RWPE2 (cell line): Measurements from ENCODE around the gene EIF4E2.

Experiments used
- ATAC-seq: fragments of 200-7000 bp; cut with Tn5 transposase; 3 replicates; pipeline ENCODE4 v1.9.1; 2021; ENCODE audit warnings: low read depth
- DNase-seq: peaks from one replicate; pipeline ENCODE4 v3.0.0-alpha.2; 2020; ENCODE audit warnings: low spot score
- H3K27ac ChIP-seq: fragments of 450-650 bp; 2 replicates; pipeline ENCODE4 v1.5.1; 2017; ENCODE audit warnings: mild to moderate bottlenecking; ENCODE audit not compliant: poor library complexity, severe bottlenecking
- H3K27me3 ChIP-seq: fragments of 250-450 bp; sonication (Bioruptor Pico); 2 replicates; pipeline ENCODE4 v1.5.1; 2021; ENCODE audit warnings: mild to moderate bottlenecking, moderate library complexity; ENCODE audit not compliant: insufficient read depth, poor library complexity, severe bottlenecking
- H3K36me3 ChIP-seq: fragments of 250-450 bp; sonication (Bioruptor Pico); 2 replicates; pipeline ENCODE4 v1.5.1; 2020; ENCODE audit warnings: low read depth, mild to moderate bottlenecking, moderate library complexity
- H3K4me1 ChIP-seq: fragments of 250-450 bp; sonication (Bioruptor Pico); 2 replicates; pipeline ENCODE4 v1.5.1; 2021; ENCODE audit warnings: mild to moderate bottlenecking, moderate library complexity; ENCODE audit not compliant: insufficient read depth, poor library complexity, severe bottlenecking
- H3K4me3 ChIP-seq: fragments of 250-450 bp; sonication (Bioruptor Pico); 2 replicates; pipeline ENCODE4 v1.5.1; 2021; ENCODE audit warnings: mild to moderate bottlenecking, moderate library complexity; ENCODE audit not compliant: severe bottlenecking
- H3K9me3 ChIP-seq: fragments of 250-450 bp; sonication (Bioruptor Pico); 2 replicates; pipeline ENCODE4 v1.5.1; 2021; ENCODE audit warnings: mild to moderate bottlenecking, moderate library complexity; ENCODE audit not compliant: severe bottlenecking
- CTCF ChIP-seq: fragments of 450-650 bp; IDR thresholded peaks from one replicate; pipeline ENCODE4 v1.5.1; 2017; ENCODE audit warnings: mild to moderate bottlenecking, moderate library complexity; ENCODE audit not compliant: poor library complexity, severe bottlenecking

Gene EIF4E2

GRCh38 chr2:232516551-232516950 is 33.9 kb upstream of the EIF4E2 start:
- ATAC-seq (no peak), DNase-seq (no peak)
- Histone ChIP-seq H3K36me3 (no peaks in the 10 kb centered on the region), H3K4me3 (no peak overlapping the region), H3K27ac (no peak overlapping the region), H3K4me1 (no peaks in the 10 kb centered on the region), H3K9me3 (no peaks in the 10 kb centered on the region), H3K27me3 (peaks cover 5% of the 10 kb centered on the region)
- no peak for TF ChIP-seq CTCF

GRCh38 chr2:232518844-232519243 is 31.6 kb upstream of the EIF4E2 start:
- Histone ChIP-seq H3K4me3 (no peak overlapping the region), H3K9me3 (no peaks in the 10 kb centered on the region), H3K27me3 (peaks cover 26% of the 10 kb centered on the region), H3K36me3 (no peaks in the 10 kb centered on the region), H3K4me1 (no peaks in the 10 kb centered on the region), H3K27ac (no peak overlapping the region)
- ATAC-seq (no peak), DNase-seq (no peak)
- no peak for TF ChIP-seq CTCF

- TF ChIP-seq CTCF, result no peak
- Histone ChIP-seq H3K27me3 (peaks cover 35% of the 10 kb centered on the region), H3K27ac (no peak within 1 kb of the TSS), H3K4me3 (no peak within 1 kb of the TSS), H3K9me3 (no peaks in the 10 kb centered on the region), H3K36me3 (no peaks in the 10 kb centered on the region), H3K4me1 (no peaks in the 10 kb centered on the region)
- DNase-seq, result no peak
- no peak for ATAC-seq
Measured at GRCh38 chr2:232519581-232520438, 30.7 kb upstream of the EIF4E2 start, which contains the start of gene PRSS56. TSS of gene PRSS56 (plus strand) at chr2:232520388. CDS start at chr2:232520599, 211 bp downstream.

GRCh38 chr2:232520489-232520888 is 30.0 kb upstream of the EIF4E2 start:
- H3K4me1 ChIP-seq, result no peaks in the 10 kb centered on the region
- ATAC-seq (no peak), DNase-seq (no peak)
- no peaks in the 10 kb centered on the region for H3K9me3 ChIP-seq
- no peak for TF ChIP-seq CTCF
- no peak overlapping the region for H3K4me3 ChIP-seq
- H3K36me3 ChIP-seq, result no peaks in the 10 kb centered on the region
- H3K27me3 ChIP-seq, result peaks cover 35% of the 10 kb centered on the region
- no peak overlapping the region for H3K27ac ChIP-seq

GRCh38 chr2:232521098-232521497 is 29.4 kb upstream of the EIF4E2 start:
- no peak overlapping the region for H3K4me3 ChIP-seq
- H3K9me3 ChIP-seq, result no peaks in the 10 kb centered on the region
- ATAC-seq (no peak), DNase-seq (no peak)
- no peaks in the 10 kb centered on the region for H3K4me1 ChIP-seq
- no peak for TF ChIP-seq CTCF
- peaks cover 35% of the 10 kb centered on the region for H3K27me3 ChIP-seq
- H3K36me3 ChIP-seq, result no peaks in the 10 kb centered on the region
- H3K27ac ChIP-seq, result no peak overlapping the region
